K562 (cell line): ENCODE results near the gene LDB1. TPM values are rescaled to one million over a fixed set of nuclear protein-coding genes. Genes with fewer than 3 reads are reported as not detected.

ENCODE experiments used
- CREB5 ChIP-seq: fragments of 250-450 bp; sonication (Bioruptor Pico); IDR thresholded peaks from 2 replicates; pipeline ENCODE4 v1.5.0; 2020; ENCODE audit warnings: mild to moderate bottlenecking
- FOSL1 ChIP-seq: fragments of 200-800 bp; sonication (Bioruptor generic); conservative IDR thresholded peaks from 2 replicates; pipeline ENCODE4 v1.6.1; 2016; ENCODE audit warnings: missing genetic modification characterization, missing compliant biosample characterization
- GTF2E2 ChIP-seq: fragments of 200-800 bp; sonication (Bioruptor generic); IDR thresholded peaks from 2 replicates; pipeline ENCODE4 v1.6.1; 2016; ENCODE audit warnings: missing genetic modification characterization, missing compliant biosample characterization
- HNRNPL ChIP-seq: fragments of 200-400 bp; formaldehyde crosslinking; IDR thresholded peaks from 2 replicates; pipeline ENCODE4 v1.6.1; 2017; ENCODE audit warnings: low read depth, mild to moderate bottlenecking, low read length
- KLF1 ChIP-seq: fragments of 450-650 bp; IDR thresholded peaks from 2 replicates; pipeline ENCODE4 v1.6.1; 2016; ENCODE audit warnings: missing genetic modification characterization, missing compliant biosample characterization
- MBD2 ChIP-seq: sonication (generic); IDR thresholded peaks from 2 replicates; pipeline ENCODE4 v1.6.1; 2016; ENCODE audit warnings: low read depth, borderline replicate concordance
- NCOA2 ChIP-seq, 2 experiments: fragments of 450-650 bp; IDR thresholded peaks; 2 replicates each; pipeline ENCODE4 v1.6.1; 2018; ENCODE audit warnings: mild to moderate bottlenecking in 2 of 2, moderate library complexity in 1 of 2; ENCODE audit not compliant: partially characterized antibody in 2 of 2
- PML ChIP-seq: IDR thresholded peaks from 2 replicates; pipeline ENCODE4 v1.6.1; 2012; ENCODE audit warnings: low read length, inconsistent platforms
- PREB ChIP-seq: sonication (generic); formaldehyde crosslinking; IDR thresholded peaks from 2 replicates; pipeline ENCODE4 v1.8.1; 2023; ENCODE audit warnings: mild to moderate bottlenecking, missing genetic modification reagents
- SMARCB1 ChIP-seq: IDR thresholded peaks from 2 replicates; pipeline ENCODE4 v1.6.1; 2011; ENCODE audit warnings: improper control_type of control experiment, low read depth; ENCODE audit not compliant: insufficient read length
- SP1 ChIP-seq: sonication (generic); formaldehyde crosslinking; IDR thresholded peaks from 2 replicates; pipeline ENCODE4 v1.8.1; 2022; ENCODE audit warnings: mild to moderate bottlenecking, missing genetic modification reagents
- TRIM28 ChIP-seq: fragments of 450-650 bp; IDR thresholded peaks from 2 replicates; pipeline ENCODE4 v1.6.1; 2017
- ZFX ChIP-seq: sonication (generic); formaldehyde crosslinking; IDR thresholded peaks from 2 replicates; pipeline ENCODE4 v1.8.0; 2022; ENCODE audit warnings: mild to moderate bottlenecking, missing genetic modification reagents, moderate library complexity
- ZNF12 ChIP-seq: sonication (generic); formaldehyde crosslinking; IDR thresholded peaks from 2 replicates; pipeline ENCODE4 v1.4.0; 2020; ENCODE audit warnings: mild to moderate bottlenecking, missing genetic modification reagents
- ZNF134 ChIP-seq: fragments of 250-450 bp; sonication (Bioruptor Pico); conservative IDR thresholded peaks from 2 replicates; pipeline ENCODE4 v1.4.0; 2020
- ZNF253 ChIP-seq: fragments of 250-450 bp; sonication (Bioruptor Pico); conservative IDR thresholded peaks from 2 replicates; pipeline ENCODE4 v1.6.1; 2021; ENCODE audit warnings: mild to moderate bottlenecking
- polyA plus RNA-seq, 8 experiments: library from polyadenylated mRNA; depleted of rRNA in 4 of 8; stranded (reverse) in 5 of 8; unstranded in 3 of 8; fragments of >200 nt; fragmentation: Nextera tagmentation in 2 of 8; fragmentation: Illumina TruSeq in 1 of 8; extraction: Ambion mirVana in 2 of 8; extraction: Trizol in 1 of 8; gene quantifications; 2 replicates each; pipeline versions ENCODE4 v1.2.1 to v1.2.3, GENCODE V29; 2011 to 2014; ENCODE audit warnings: inconsistent platforms in 1 of 8, missing spikeins in 1 of 8
- total RNA-seq, 7 experiments: library from RNA; depleted of rRNA in 6 of 7; stranded (reverse); fragments of >200 nt in 6 of 7; fragmentation: Illumina TruSeq in 2 of 7; extraction: Trizol in 2 of 7; gene quantifications; 2 replicates each; pipeline versions ENCODE4 v1.2.1 to v1.2.3, GENCODE V29; 2011 to 2021; ENCODE audit warnings: low replicate concordance in 1 of 7
- TF ChIP-seq, protein P1 (sequence below): sonication (generic); formaldehyde crosslinking; IDR thresholded peaks from 2 replicates; pipeline ENCODE4 v1.8.0; 2022; ENCODE audit warnings: missing genetic modification reagents, mild to moderate bottlenecking, borderline replicate concordance
- TF ChIP-seq, protein P2 (sequence below): fragments of 450-650 bp; IDR thresholded peaks from 2 replicates; pipeline ENCODE4 v1.6.1; 2016

The LDB1 gene
- total and polyA plus RNA-seq, 9 of the 15 experiments (the other 6 are each of a cell fraction or from before 2014, with no cell fraction given) = 1.9 to 137 (median 105) TPM

GRCh38 chr10:102151774-102152544, 31.8 kb upstream of the LDB1 start, which contains the start of gene NOLC1 (continued):
- TF ChIP-seq GTF2E2 (tag) (no peak), ZNF253 (CRISPR knock-in tag) (no peak), ZFX (peak; percentile 72), MBD2 (peak; percentile 75), FOSL1 (tag) (peak; percentile 86), SP1 (CRISPR knock-in tag) (peak; percentile 98), PREB (peak; percentile 57; the same call in 1 of the 2 replicates), ZNF12 (CRISPR knock-in tag) (no peak), HNRNPL (no peak), NCOA2 (IDR thresholded peaks at IDR 0.05; ENCODE audit: partially characterized antibody in 2 of 2) (no peak), SMARCB1 (no peak), PML (0 out of 2 replicates have a peak, but pooled peaks have one; percentile 26), KLF1 (tag) (peak; percentile 91), CREB5 (no peak), ZNF134 (CRISPR knock-in tag) (no peak), TRIM28 (no peak)
- TF ChIP-seq, protein P1, sequence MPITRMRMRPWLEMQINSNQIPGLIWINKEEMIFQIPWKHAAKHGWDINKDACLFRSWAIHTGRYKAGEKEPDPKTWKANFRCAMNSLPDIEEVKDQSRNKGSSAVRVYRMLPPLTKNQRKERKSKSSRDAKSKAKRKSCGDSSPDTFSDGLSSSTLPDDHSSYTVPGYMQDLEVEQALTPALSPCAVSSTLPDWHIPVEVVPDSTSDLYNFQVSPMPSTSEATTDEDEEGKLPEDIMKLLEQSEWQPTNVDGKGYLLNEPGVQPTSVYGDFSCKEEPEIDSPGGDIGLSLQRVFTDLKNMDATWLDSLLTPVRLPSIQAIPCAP (CRISPR knock-in tag) = peak; percentile 88; the same call in 1 of the 2 replicates
- TF ChIP-seq, protein P2, sequence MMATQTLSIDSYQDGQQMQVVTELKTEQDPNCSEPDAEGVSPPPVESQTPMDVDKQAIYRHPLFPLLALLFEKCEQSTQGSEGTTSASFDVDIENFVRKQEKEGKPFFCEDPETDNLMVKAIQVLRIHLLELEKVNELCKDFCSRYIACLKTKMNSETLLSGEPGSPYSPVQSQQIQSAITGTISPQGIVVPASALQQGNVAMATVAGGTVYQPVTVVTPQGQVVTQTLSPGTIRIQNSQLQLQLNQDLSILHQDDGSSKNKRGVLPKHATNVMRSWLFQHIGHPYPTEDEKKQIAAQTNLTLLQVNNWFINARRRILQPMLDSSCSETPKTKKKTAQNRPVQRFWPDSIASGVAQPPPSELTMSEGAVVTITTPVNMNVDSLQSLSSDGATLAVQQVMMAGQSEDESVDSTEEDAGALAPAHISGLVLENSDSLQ = peak; percentile 44
